Osteoblast (primary cell): ENCODE measurements around the gene SLC35F1. TPM values are rescaled to one million over a fixed set of nuclear protein-coding genes. Genes with fewer than 3 reads are reported as not detected.

Experiments used
- DNase-seq: peaks from one replicate; pipeline ENCODE4 v3.0.0; 2011; ENCODE audit warnings: low spot score, mixed read lengths; ENCODE audit not compliant: insufficient read length; ENCODE audit errors: missing footprints
- H2AFZ ChIP-seq: 2 replicates; pipeline ENCODE4 v1.6.0; 2011; ENCODE audit warnings: mild to moderate bottlenecking, low read length
- H3K27ac ChIP-seq: 2 replicates; pipeline ENCODE4 v1.5.1; 2011; ENCODE audit warnings: mild to moderate bottlenecking, low read depth, low read length, moderate library complexity
- H3K27me3 ChIP-seq: 2 replicates; pipeline ENCODE4 v1.6.0; 2012; ENCODE audit warnings: mild to moderate bottlenecking, control low read depth, inconsistent platforms, low read length, moderate library complexity; ENCODE audit not compliant: insufficient read depth
- H3K36me3 ChIP-seq: 2 replicates; pipeline ENCODE4 v1.5.1; 2011; ENCODE audit warnings: mild to moderate bottlenecking, low read length, control low read depth, moderate library complexity; ENCODE audit not compliant: insufficient read depth
- H3K4me1 ChIP-seq: 2 replicates; pipeline ENCODE4 v1.5.1; 2011; ENCODE audit warnings: mild to moderate bottlenecking, low read length, control low read depth, moderate library complexity; ENCODE audit not compliant: insufficient read depth
- H3K4me2 ChIP-seq: 2 replicates; pipeline ENCODE4 v1.6.0; 2011; ENCODE audit warnings: mild to moderate bottlenecking, low read length; ENCODE audit not compliant: insufficient read depth
- H3K4me3 ChIP-seq: fragments of 200-600 bp; sonication (generic); 3 replicates; pipeline ENCODE4 v1.5.1; 2012; ENCODE audit warnings: mild to moderate bottlenecking, low read length, inconsistent platforms; ENCODE audit not compliant: insufficient read depth
- H3K79me2 ChIP-seq: 2 replicates; pipeline ENCODE4 v1.6.0; 2012; ENCODE audit warnings: mild to moderate bottlenecking, low read length, control low read depth, inconsistent platforms; ENCODE audit not compliant: insufficient read depth
- H3K9me3 ChIP-seq: 2 replicates; pipeline ENCODE4 v1.5.1; 2011; ENCODE audit warnings: low read depth, low read length, control low read depth
- H4K20me1 ChIP-seq: 2 replicates; pipeline ENCODE4 v1.6.0; 2012; ENCODE audit warnings: mild to moderate bottlenecking, low read length, control low read depth; ENCODE audit not compliant: insufficient read depth
- CTCF ChIP-seq: IDR thresholded peaks from 2 replicates; pipeline ENCODE4 v1.5.1; 2011; ENCODE audit warnings: mild to moderate bottlenecking, low read depth, low read length, moderate library complexity; ENCODE audit errors: extremely low read depth
- total RNA-seq: library from RNA; depleted of rRNA; stranded (reverse); fragments of >200 nt; gene quantifications from 2 replicates; pipeline ENCODE4 v1.2.3, GENCODE V29; 2012

The SLC35F1 gene
- total RNA-seq, 1 donor, result under 0.01 TPM

GRCh38 chr6:118295336-118295735 is 388.3 kb downstream of the SLC35F1 start:
- no peak for DNase-seq
- peaks cover 4% of the 10 kb centered on the region for H3K4me1 ChIP-seq
- no peaks in the 10 kb centered on the region for H4K20me1 ChIP-seq
- no peak overlapping the region for H2AFZ ChIP-seq
- H3K4me3 ChIP-seq, result no peak overlapping the region
- no peaks in the 10 kb centered on the region for H3K79me2 ChIP-seq
- TF ChIP-seq CTCF, result no peak
- H3K27ac ChIP-seq, result no peak overlapping the region
- no peaks in the 10 kb centered on the region for H3K36me3 ChIP-seq
- H3K4me2 ChIP-seq, result no peak overlapping the region
- H3K9me3 ChIP-seq, result no peaks in the 10 kb centered on the region
- H3K27me3 ChIP-seq, result no peaks in the 10 kb centered on the region

DNA sequence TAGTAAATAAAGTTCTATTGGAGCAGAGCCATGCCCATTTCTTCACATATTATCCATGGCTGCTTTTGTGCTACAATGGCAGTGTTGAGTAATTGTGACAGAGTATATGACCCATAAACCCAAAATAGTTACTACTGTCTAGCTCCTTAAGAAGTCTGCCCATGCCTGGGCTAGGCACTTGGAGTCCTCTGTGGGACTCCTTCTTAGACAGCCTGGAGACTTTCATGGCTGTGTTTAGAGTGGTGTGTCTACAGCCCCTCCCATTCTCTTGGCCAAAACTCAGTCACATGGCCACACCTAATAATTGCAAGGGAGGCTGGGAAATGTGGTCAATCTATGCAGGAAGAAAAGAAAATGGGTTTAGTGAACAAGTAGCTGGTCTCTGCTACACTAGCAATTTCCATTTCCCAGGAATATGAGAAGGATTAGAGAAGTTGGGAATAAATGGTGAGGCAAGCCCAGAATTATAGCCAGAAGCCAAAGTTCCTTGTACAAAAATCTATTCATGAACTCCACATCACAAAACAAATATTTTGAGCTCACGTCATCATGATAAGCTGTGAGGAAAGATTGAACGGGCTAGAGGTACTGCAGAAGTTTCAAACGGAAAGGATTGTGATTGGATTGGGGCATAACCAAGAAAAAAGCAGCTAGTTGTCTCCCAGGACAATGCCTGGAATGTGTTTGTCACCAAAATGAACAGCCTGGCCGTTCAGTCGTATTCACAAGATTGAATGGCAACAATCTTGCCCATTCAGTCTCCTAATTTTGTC is 389.3 kb downstream of the SLC35F1 start:
- H3K79me2 ChIP-seq, result no peaks in the 10 kb centered on the region
- H2AFZ ChIP-seq, result no peak overlapping the region
- H4K20me1 ChIP-seq, result no peaks in the 10 kb centered on the region
- H3K9me3 ChIP-seq, result no peaks in the 10 kb centered on the region
- H3K4me3 ChIP-seq, result no peak overlapping the region
- no peak overlapping the region for H3K27ac ChIP-seq
- peaks cover 4% of the 10 kb centered on the region for H3K4me1 ChIP-seq
- H3K27me3 ChIP-seq, result no peaks in the 10 kb centered on the region
- no peak for DNase-seq
- no peaks in the 10 kb centered on the region for H3K36me3 ChIP-seq
- TF ChIP-seq CTCF, result no peak
- no peak overlapping the region for H3K4me2 ChIP-seq

- no peaks in the 10 kb centered on the region for H3K27me3 ChIP-seq
- no peak overlapping the region for H3K4me2 ChIP-seq
- H3K36me3 ChIP-seq, result no peaks in the 10 kb centered on the region
- no peak overlapping the region for H3K4me3 ChIP-seq
- no peaks in the 10 kb centered on the region for H3K79me2 ChIP-seq
- TF ChIP-seq CTCF, result no peak
- DNase-seq, result no peak
- H3K4me1 ChIP-seq, result peaks cover 4% of the 10 kb centered on the region
- no peaks in the 10 kb centered on the region for H4K20me1 ChIP-seq
- no peak overlapping the region for H2AFZ ChIP-seq
- no peak overlapping the region for H3K27ac ChIP-seq
- no peaks in the 10 kb centered on the region for H3K9me3 ChIP-seq
Measured at GRCh38 chr6:118297821-118298220, 390.8 kb downstream of the SLC35F1 start.

GRCh38 chr6:118298476-118299427 is 391.7 kb downstream of the SLC35F1 start:
- no peak for TF ChIP-seq CTCF

More at GRCh38 chr6:118298476-118299427, 391.7 kb downstream of the SLC35F1 start:
- no peak for DNase-seq
- no peak overlapping the region for H3K4me2 ChIP-seq
- H3K9me3 ChIP-seq, result no peaks in the 10 kb centered on the region
- H3K4me3 ChIP-seq, result no peak overlapping the region
- H3K27me3 ChIP-seq, result no peaks in the 10 kb centered on the region
- peaks cover 4% of the 10 kb centered on the region for H3K4me1 ChIP-seq
- H3K36me3 ChIP-seq, result no peaks in the 10 kb centered on the region
- H4K20me1 ChIP-seq, result no peaks in the 10 kb centered on the region
- H3K79me2 ChIP-seq, result no peaks in the 10 kb centered on the region
- H2AFZ ChIP-seq, result no peak overlapping the region
- no peak overlapping the region for H3K27ac ChIP-seq
